HUDEP-2 (cell line): ENCODE measurements around the gene AFMID.

Experiments
- DNase-seq, 76 experiments: peaks; one replicate each; lab custom pipeline; 2025; ENCODE audit not compliant: unreplicated experiment in 76 of 76; lab: John Stamatoyannopoulos, UW

Gene AFMID

GRCh38 chr17:78151514-78152008, 35.6 kb upstream of the AFMID start:
- no peak for DNase-seq

- DNase-seq: no peak
Observed at GRCh38 chr17:78154903-78155811, 32.0 kb upstream of the AFMID start.

- no peak for DNase-seq
Observed at GRCh38 chr17:78159575-78160158, 27.5 kb upstream of the AFMID start.

- DNase-seq: no peak
Observed at GRCh38 chr17:78163881-78164747, 23.0 kb upstream of the AFMID start.

GRCh38 chr17:78164748-78165607, 22.2 kb upstream of the AFMID start:
- no peak for DNase-seq

GRCh38 chr17:78166416-78166815, 20.7 kb upstream of the AFMID start:
- DNase-seq: no peak

- DNase-seq: peak in 72 of 76 experiments; percentile 19 to 87 (median 70)
Observed at GRCh38 chr17:78168242-78168902, 18.8 kb upstream of the AFMID start, which contains the start of gene SYNGR2. Gene SYNGR2 (plus strand): TSS chr17:78168581. CDS start chr17:78168617, 36 bp downstream.

- DNase-seq: no peak
Observed at GRCh38 chr17:78168903-78169793, 18.0 kb upstream of the AFMID start.

GRCh38 chr17:78170692-78171590, 16.2 kb upstream of the AFMID start:
- DNase-seq: no peak

GRCh38 chr17:78171591-78172248, 15.4 kb upstream of the AFMID start:
- peak in 4 of 76 experiments; percentile 4 to 48 (median 44) for DNase-seq

- peak in 58 of 76 experiments; percentile 7 to 68 (median 40) for DNase-seq
Observed at GRCh38 chr17:78172249-78173051, 14.7 kb upstream of the AFMID start.

- peak in 1 of 76 experiments; percentile 7 for DNase-seq
Observed at GRCh38 chr17:78173097-78173715, 14.0 kb upstream of the AFMID start.

- no peak for DNase-seq
Observed at GRCh38 chr17:78174346-78174869, 12.8 kb upstream of the AFMID start.

GRCh38 chr17:78174870-78175642, 12.1 kb upstream of the AFMID start:
- no peak for DNase-seq

GRCh38 chr17:78175643-78175981, 11.6 kb upstream of the AFMID start:
- DNase-seq: no peak
